Measurements from ENCODE around the gene TAS2R8.

DNA sequence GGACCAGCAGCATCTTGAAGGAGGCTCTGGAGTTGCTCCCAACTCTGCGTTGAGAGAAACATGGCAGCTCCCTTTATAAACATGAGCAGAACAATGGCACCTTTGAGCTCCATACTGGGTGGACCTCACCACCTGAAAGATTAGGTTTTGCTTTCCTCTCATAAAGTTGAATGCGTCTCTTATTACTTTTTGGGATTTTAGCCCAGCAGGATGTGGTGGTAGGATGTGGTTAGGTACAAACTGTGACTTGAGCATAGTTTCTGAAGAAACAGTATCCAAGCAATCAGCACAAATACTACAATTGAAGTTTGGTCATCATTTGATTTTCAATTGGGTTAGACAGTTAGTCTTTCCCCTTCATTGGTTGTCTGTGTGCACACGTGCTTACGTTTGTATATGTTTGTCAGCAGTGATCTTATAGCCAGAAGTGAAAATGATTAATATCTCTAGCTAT lies 42.4 kb upstream of the TAS2R8 start, which contains the start of gene PRR4:
- no peak for TF ChIP-seq GATA2 (IDR thresholded peaks at IDR 0.05; ENCODE audit: low read depth, low read length)
- no peak for TF ChIP-seq GATA3 (IDR thresholded peaks at IDR 0.05; ENCODE audit: low read depth, low read length)

Data from SH-SY5Y (cell line).